ENCODE measurements around the gene PRUNE2.

The PRUNE2 gene

DNA sequence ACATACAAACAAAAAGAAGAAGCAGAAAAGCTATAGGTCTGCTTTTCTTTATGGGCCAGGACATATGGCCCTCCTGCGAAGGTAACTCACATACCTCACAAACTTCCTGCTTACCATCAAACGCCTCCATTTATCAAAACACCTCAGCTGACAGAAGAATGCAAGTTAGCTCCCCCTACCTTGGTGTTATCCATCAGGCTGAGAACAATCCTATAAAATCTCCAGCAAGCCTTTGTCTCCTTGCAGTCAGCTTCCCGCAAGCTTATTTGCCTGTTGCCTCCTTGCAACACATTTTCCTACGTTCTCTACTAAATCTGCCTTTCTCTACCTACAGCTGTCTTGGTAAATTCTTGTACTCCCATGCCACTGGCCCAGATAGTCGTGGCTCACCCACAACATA, 164.4 kb downstream of the PRUNE2 start:
- TF ChIP-seq YY1 (IDR thresholded peaks at IDR 0.05; ENCODE audit: insufficient read depth, insufficient read length) (no peak), ZNF274 (IDR thresholded peaks at IDR 0.05; ENCODE audit: low read depth, low read length) (no peak), SUZ12 (IDR thresholded peaks at IDR 0.05; ENCODE audit: extremely low read depth, insufficient read depth, insufficient read length) (no peak)
- Histone ChIP-seq H3K4me3 (ENCODE audit: insufficient read length, low read depth) (no peak overlapping the region), H3K9ac (ENCODE audit: insufficient read length, low read depth) (no peak overlapping the region), H3K36me3 (ENCODE audit: insufficient read depth, insufficient read length, low read length) (no peaks in the 10 kb centered on the region), H3K4me1 (ENCODE audit: insufficient read depth, insufficient read length) (no peaks in the 10 kb centered on the region), H3K9me3 (ENCODE audit: insufficient read depth, low read length) (peaks cover 11% of the 10 kb centered on the region), H3K27me3 (ENCODE audit: insufficient read depth, insufficient read length) (no peaks in the 10 kb centered on the region)
- DNase-seq (ENCODE audit: low read depth, low spot score), result no peak

- H3K9ac ChIP-seq (ENCODE audit: insufficient read length, low read depth), result no peak overlapping the region
- DNase-seq (ENCODE audit: low read depth, low spot score), result no peak
- TF ChIP-seq SUZ12 (IDR thresholded peaks at IDR 0.05; ENCODE audit: extremely low read depth, insufficient read depth, insufficient read length) (no peak), ZNF274 (IDR thresholded peaks at IDR 0.05; ENCODE audit: low read depth, low read length) (no peak), YY1 (IDR thresholded peaks at IDR 0.05; ENCODE audit: insufficient read depth, insufficient read length) (no peak)
- no peaks in the 10 kb centered on the region for H3K27me3 ChIP-seq (ENCODE audit: insufficient read depth, insufficient read length)
- H3K36me3 ChIP-seq (ENCODE audit: insufficient read depth, insufficient read length, low read length), result no peaks in the 10 kb centered on the region
- H3K4me1 ChIP-seq (ENCODE audit: insufficient read depth, insufficient read length), result no peaks in the 10 kb centered on the region
- no peak overlapping the region for H3K4me3 ChIP-seq (ENCODE audit: insufficient read length, low read depth)
- peaks cover 8% of the 10 kb centered on the region for H3K9me3 ChIP-seq (ENCODE audit: insufficient read depth, low read length)
Observed at GRCh38 chr9:76738402-76738801, 167.5 kb downstream of the PRUNE2 start.

DNA sequence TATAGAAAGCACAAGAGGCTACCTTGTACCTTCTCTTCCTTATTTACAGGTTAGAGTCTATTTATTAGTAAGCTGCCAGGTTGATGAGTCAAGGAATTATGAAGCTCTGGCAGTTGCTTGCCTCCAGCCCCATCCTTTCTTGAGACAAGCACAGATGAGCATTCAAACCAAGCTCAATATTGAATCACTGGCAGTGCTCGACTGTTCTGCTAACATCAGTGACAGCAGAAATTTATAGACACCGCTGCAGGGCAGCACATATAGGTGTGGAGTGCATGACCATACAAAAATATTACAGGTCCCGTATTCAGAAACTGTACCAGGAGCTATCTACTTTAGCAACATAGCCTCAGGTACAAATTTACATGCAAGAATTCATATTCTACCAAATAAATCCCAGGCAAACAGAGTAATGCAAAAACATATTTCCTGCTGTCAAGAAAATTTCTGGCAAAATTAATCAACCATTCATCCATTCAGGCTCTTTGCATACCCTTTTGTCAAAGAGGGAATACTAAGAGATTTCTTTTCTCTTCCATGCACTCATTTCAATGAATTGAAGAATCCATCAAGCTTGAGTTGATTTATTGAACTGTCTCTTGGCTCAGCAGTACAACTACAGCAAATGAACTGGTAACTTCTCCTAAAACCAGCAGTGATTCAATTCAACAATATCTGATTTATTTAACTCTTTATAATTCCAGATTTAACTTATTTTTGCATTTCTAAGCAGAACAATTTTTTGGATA, 168.6 kb downstream of the PRUNE2 start:
- no peaks in the 10 kb centered on the region for H3K4me1 ChIP-seq (ENCODE audit: insufficient read depth, insufficient read length)
- H3K9me3 ChIP-seq (ENCODE audit: insufficient read depth, low read length), result no peaks in the 10 kb centered on the region
- no peak overlapping the region for H3K9ac ChIP-seq (ENCODE audit: insufficient read length, low read depth)
- no peak for TF ChIP-seq ZNF274 (IDR thresholded peaks at IDR 0.05; ENCODE audit: low read depth, low read length)
- TF ChIP-seq YY1 (IDR thresholded peaks at IDR 0.05; ENCODE audit: insufficient read depth, insufficient read length), result no peak
- TF ChIP-seq SUZ12 (IDR thresholded peaks at IDR 0.05; ENCODE audit: extremely low read depth, insufficient read depth, insufficient read length), result no peak
- H3K4me3 ChIP-seq (ENCODE audit: insufficient read length, low read depth), result no peak overlapping the region
- DNase-seq (ENCODE audit: low read depth, low spot score), result no peak
- no peaks in the 10 kb centered on the region for H3K27me3 ChIP-seq (ENCODE audit: insufficient read depth, insufficient read length)
- H3K36me3 ChIP-seq (ENCODE audit: insufficient read depth, insufficient read length, low read length), result no peaks in the 10 kb centered on the region

- Histone ChIP-seq H3K27me3 (ENCODE audit: insufficient read depth, insufficient read length) (no peaks in the 10 kb centered on the region), H3K9me3 (ENCODE audit: insufficient read depth, low read length) (no peaks in the 10 kb centered on the region), H3K36me3 (ENCODE audit: insufficient read depth, insufficient read length, low read length) (no peaks in the 10 kb centered on the region), H3K4me3 (ENCODE audit: insufficient read length, low read depth) (no peak overlapping the region), H3K4me1 (ENCODE audit: insufficient read depth, insufficient read length) (no peaks in the 10 kb centered on the region), H3K9ac (ENCODE audit: insufficient read length, low read depth) (no peak overlapping the region)
- TF ChIP-seq SUZ12 (IDR thresholded peaks at IDR 0.05; ENCODE audit: extremely low read depth, insufficient read depth, insufficient read length) (no peak), ZNF274 (IDR thresholded peaks at IDR 0.05; ENCODE audit: low read depth, low read length) (no peak), YY1 (IDR thresholded peaks at IDR 0.05; ENCODE audit: insufficient read depth, insufficient read length) (no peak)
- DNase-seq (ENCODE audit: low read depth, low spot score), result no peak
Observed at GRCh38 chr9:76734716-76735115, 171.2 kb downstream of the PRUNE2 start.

DNA sequence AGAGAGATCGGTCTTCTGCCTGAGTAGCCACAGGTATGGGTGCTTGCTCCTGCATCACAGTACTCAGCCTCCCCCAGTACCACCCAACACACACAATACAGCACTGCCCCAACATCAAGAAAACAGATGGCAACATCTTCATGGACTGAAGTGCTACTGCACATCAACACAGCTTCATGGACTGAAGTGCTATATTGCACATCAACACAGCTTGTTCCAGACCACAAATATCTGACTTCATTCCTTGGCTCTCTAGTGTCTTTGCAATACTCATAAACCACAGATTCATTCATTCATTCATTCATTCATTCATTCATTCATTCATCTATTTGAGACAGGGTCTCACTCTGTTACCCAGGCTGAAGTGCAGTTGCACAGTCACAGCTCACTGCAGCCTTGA, 172.8 kb downstream of the PRUNE2 start:
- H3K9me3 ChIP-seq (ENCODE audit: insufficient read depth, low read length), result no peaks in the 10 kb centered on the region
- no peaks in the 10 kb centered on the region for H3K36me3 ChIP-seq (ENCODE audit: insufficient read depth, insufficient read length, low read length)
- no peak for DNase-seq (ENCODE audit: low read depth, low spot score)
- no peaks in the 10 kb centered on the region for H3K4me1 ChIP-seq (ENCODE audit: insufficient read depth, insufficient read length)
- no peak overlapping the region for H3K4me3 ChIP-seq (ENCODE audit: insufficient read length, low read depth)
- no peaks in the 10 kb centered on the region for H3K27me3 ChIP-seq (ENCODE audit: insufficient read depth, insufficient read length)
- no peak overlapping the region for H3K9ac ChIP-seq (ENCODE audit: insufficient read length, low read depth)
- no peak for TF ChIP-seq YY1 (IDR thresholded peaks at IDR 0.05; ENCODE audit: insufficient read depth, insufficient read length)
- no peak for TF ChIP-seq ZNF274 (IDR thresholded peaks at IDR 0.05; ENCODE audit: low read depth, low read length)
- no peak for TF ChIP-seq SUZ12 (IDR thresholded peaks at IDR 0.05; ENCODE audit: extremely low read depth, insufficient read depth, insufficient read length)

- H3K27me3 ChIP-seq (ENCODE audit: insufficient read depth, insufficient read length), result no peaks in the 10 kb centered on the region
- H3K4me1 ChIP-seq (ENCODE audit: insufficient read depth, insufficient read length), result no peaks in the 10 kb centered on the region
- DNase-seq (ENCODE audit: low read depth, low spot score), result no peak
- H3K36me3 ChIP-seq (ENCODE audit: insufficient read depth, insufficient read length, low read length), result no peaks in the 10 kb centered on the region
- no peak overlapping the region for H3K9ac ChIP-seq (ENCODE audit: insufficient read length, low read depth)
- H3K9me3 ChIP-seq (ENCODE audit: insufficient read depth, low read length), result no peaks in the 10 kb centered on the region
- TF ChIP-seq SUZ12 (IDR thresholded peaks at IDR 0.05; ENCODE audit: extremely low read depth, insufficient read depth, insufficient read length) (no peak), YY1 (IDR thresholded peaks at IDR 0.05; ENCODE audit: insufficient read depth, insufficient read length) (no peak), ZNF274 (IDR thresholded peaks at IDR 0.05; ENCODE audit: low read depth, low read length) (no peak)
- H3K4me3 ChIP-seq (ENCODE audit: insufficient read length, low read depth), result no peak overlapping the region
Observed at GRCh38 chr9:76732341-76732958, 173.5 kb downstream of the PRUNE2 start.

DNA sequence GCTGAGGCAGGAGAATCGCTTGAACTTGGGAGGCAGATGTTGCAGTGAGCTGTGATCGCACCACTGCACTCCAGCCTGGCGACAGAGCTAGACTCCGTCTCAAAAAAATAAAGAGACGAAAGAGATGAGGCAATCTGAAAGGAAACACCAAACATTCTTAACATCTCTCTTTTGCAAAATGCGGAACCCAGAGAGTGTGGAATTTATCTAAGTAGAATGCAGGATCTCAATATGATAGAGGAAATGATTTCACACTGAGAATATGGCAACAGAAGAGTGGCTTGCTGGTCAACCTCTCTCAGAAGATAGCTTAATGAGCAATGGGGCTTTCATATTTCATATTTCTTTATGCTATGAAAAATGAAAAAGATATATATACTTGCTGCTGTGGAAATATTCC, 175.1 kb downstream of the PRUNE2 start:
- DNase-seq (ENCODE audit: low read depth, low spot score), result no peak
- Histone ChIP-seq H3K9ac (ENCODE audit: insufficient read length, low read depth) (no peak overlapping the region), H3K4me1 (ENCODE audit: insufficient read depth, insufficient read length) (no peaks in the 10 kb centered on the region), H3K9me3 (ENCODE audit: insufficient read depth, low read length) (no peaks in the 10 kb centered on the region), H3K4me3 (ENCODE audit: insufficient read length, low read depth) (no peak overlapping the region), H3K27me3 (ENCODE audit: insufficient read depth, insufficient read length) (no peaks in the 10 kb centered on the region), H3K36me3 (ENCODE audit: insufficient read depth, insufficient read length, low read length) (no peaks in the 10 kb centered on the region)
- TF ChIP-seq ZNF274 (IDR thresholded peaks at IDR 0.05; ENCODE audit: low read depth, low read length), result no peak
- no peak for TF ChIP-seq SUZ12 (IDR thresholded peaks at IDR 0.05; ENCODE audit: extremely low read depth, insufficient read depth, insufficient read length)
- no peak for TF ChIP-seq YY1 (IDR thresholded peaks at IDR 0.05; ENCODE audit: insufficient read depth, insufficient read length)

All from NT2/D1 (cell line).